HEK293 (cell line): ENCODE measurements around the gene GMDS.

Source experiments
- CTCF ChIP-seq: fragments of 450-650 bp; formaldehyde crosslinking; IDR thresholded peaks from 2 replicates; pipeline ENCODE4 v1.5.1; 2016; ENCODE audit warnings: missing biosample characterization, missing genetic modification characterization
- PBX3 ChIP-seq: sonication (generic); formaldehyde crosslinking; IDR thresholded peaks from 2 replicates; pipeline ENCODE4 v1.8.1; 2022; ENCODE audit warnings: mild to moderate bottlenecking, moderate library complexity, missing genetic modification reagents
- REPIN1 ChIP-seq: fragments of 450-650 bp; formaldehyde crosslinking; IDR thresholded peaks from 2 replicates; pipeline ENCODE4 v1.5.1; 2017; ENCODE audit warnings: missing biosample characterization, missing genetic modification characterization, low read depth
- ZBTB11 ChIP-seq: fragments of 450-650 bp; formaldehyde crosslinking; conservative IDR thresholded peaks from 2 replicates; pipeline ENCODE4 v1.5.1; 2016; ENCODE audit warnings: low read depth, missing biosample characterization, missing genetic modification characterization
- ZNF174 ChIP-seq: fragments of 450-650 bp; formaldehyde crosslinking; IDR thresholded peaks from 2 replicates; pipeline ENCODE4 v1.5.0; 2017; ENCODE audit warnings: missing biosample characterization, mild to moderate bottlenecking, missing genetic modification characterization
- ZNF221 ChIP-seq: fragments of 450-650 bp; formaldehyde crosslinking; IDR thresholded peaks from 2 replicates; pipeline ENCODE4 v1.5.1; 2017; ENCODE audit warnings: missing biosample characterization, missing genetic modification characterization, borderline replicate concordance
- ZNF366 ChIP-seq: fragments of 450-650 bp; formaldehyde crosslinking; conservative IDR thresholded peaks from 2 replicates; pipeline ENCODE4 v1.5.1; 2016; ENCODE audit warnings: missing biosample characterization, missing genetic modification characterization
- ZNF776 ChIP-seq: fragments of 450-650 bp; formaldehyde crosslinking; IDR thresholded peaks from 2 replicates; pipeline ENCODE4 v1.5.0; 2017; ENCODE audit warnings: missing biosample characterization, missing genetic modification characterization, borderline replicate concordance
- ZSCAN23 ChIP-seq: fragments of 450-650 bp; formaldehyde crosslinking; IDR thresholded peaks from 2 replicates; pipeline ENCODE4 v1.5.1; 2016; ENCODE audit warnings: missing biosample characterization, missing genetic modification characterization

- TF ChIP-seq ZNF366 (tag by site-specific recombination) (no peak), ZBTB11 (tag by site-specific recombination) (no peak), ZNF776 (tag by site-specific recombination) (no peak), CTCF (no peak), REPIN1 (no peak), ZNF174 (tag by site-specific recombination) (no peak), PBX3 (CRISPR knock-in tag) (no peak), ZSCAN23 (no peak), ZNF221 (tag by site-specific recombination) (no peak)
These were observed 542.1 kb downstream of the GMDS start for GRCh38 chr6:1703091-1703855.
